ENCODE measurements around the gene MYH7B. TPM values are rescaled to one million over a fixed set of nuclear protein-coding genes. Genes with fewer than 3 reads are reported as not detected.
A peak's percentile ranks its signal among the peaks of the same experiment; 100 is the strongest.

The MYH7B gene
- total and polyA plus RNA-seq, 4 donors: 0.21 to 0.89 (median 0.59) TPM

- Histone ChIP-seq H3K36me3 (ENCODE audit: control insufficient read depth in 4 of 4, insufficient read depth in 4 of 4, low read length in 4 of 4) (no peaks in the 10 kb centered on the region), H3K9me3 (ENCODE audit: control insufficient read depth in 4 of 4, insufficient read depth in 3 of 4, low read length in 3 of 4) (no peaks in the 10 kb centered on the region), H3K4me1 (ENCODE audit: control insufficient read depth in 5 of 5, insufficient read depth in 5 of 5, low read length in 5 of 5) (no peaks in the 10 kb centered on the region), H3K27me3 (ENCODE audit: control insufficient read depth in 3 of 3, insufficient read depth in 3 of 3, low read length in 2 of 3) (peaks cover 0 to 6% (median 0%) of the 10 kb centered on the region in 3 donors), H3K27ac (ENCODE audit: low read depth in 1 of 2, low read length in 1 of 2) (peak overlapping the region in 1 of 2 donors; percentile 92), H3K4me3 (no peak overlapping the region), H3K9ac (ENCODE audit: insufficient read depth in 1 of 2, low read length in 2 of 2) (no peak overlapping the region)
- no peak for ATAC-seq (ENCODE audit: insufficient read depth, low FRiP score)
- WGBS, 2 donors: 84 to 85% methylated on average over 10 of the region's 10 CpGs
- no peak for DNase-seq
- TF ChIP-seq CTCF (IDR thresholded peaks at IDR 0.05; ENCODE audit: control extremely low read depth, extremely low read depth): no peak
These were observed 22.6 kb downstream of the MYH7B start for GRCh38 chr20:34978092-34978744.

GRCh38 chr20:34979366-34980153, 23.9 kb downstream of the MYH7B start:
- DNase-seq (no peak), ATAC-seq (ENCODE audit: insufficient read depth, low FRiP score) (no peak)
- Histone ChIP-seq H3K9me3 (ENCODE audit: control insufficient read depth in 4 of 4, insufficient read depth in 3 of 4, low read length in 3 of 4) (no peaks in the 10 kb centered on the region), H3K4me1 (ENCODE audit: control insufficient read depth in 5 of 5, insufficient read depth in 5 of 5, low read length in 5 of 5) (no peaks in the 10 kb centered on the region), H3K27ac (ENCODE audit: low read depth in 1 of 2, low read length in 1 of 2) (peak overlapping the region in 1 of 2 donors; percentile 92), H3K4me3 (no peak overlapping the region), H3K9ac (ENCODE audit: insufficient read depth in 1 of 2, low read length in 2 of 2) (no peak overlapping the region), H3K27me3 (ENCODE audit: control insufficient read depth in 3 of 3, insufficient read depth in 3 of 3, low read length in 2 of 3) (peaks cover 0 to 14% (median 5%) of the 10 kb centered on the region in 3 donors), H3K36me3 (ENCODE audit: control insufficient read depth in 4 of 4, insufficient read depth in 4 of 4, low read length in 4 of 4) (no peaks in the 10 kb centered on the region)
- 81 to 84% methylated on average over 41 to 42 of the region's 42 CpGs for WGBS, 2 donors
- TF ChIP-seq CTCF (IDR thresholded peaks at IDR 0.05; ENCODE audit: control extremely low read depth, extremely low read depth): no peak

GRCh38 chr20:34980543-34981233, 25.0 kb downstream of the MYH7B start:
- ATAC-seq (ENCODE audit: insufficient read depth, low FRiP score) (no peak), DNase-seq (peak in 2 of 3 donors; percentile 31 to 46)
- Histone ChIP-seq H3K9me3 (ENCODE audit: control insufficient read depth in 4 of 4, insufficient read depth in 3 of 4, low read length in 3 of 4) (no peaks in the 10 kb centered on the region), H3K27me3 (ENCODE audit: control insufficient read depth in 3 of 3, insufficient read depth in 3 of 3, low read length in 2 of 3) (peaks cover 0 to 16% (median 5%) of the 10 kb centered on the region in 3 donors), H3K4me1 (ENCODE audit: control insufficient read depth in 5 of 5, insufficient read depth in 5 of 5, low read length in 5 of 5) (no peaks in the 10 kb centered on the region), H3K4me3 (no peak overlapping the region), H3K27ac (ENCODE audit: low read depth in 1 of 2, low read length in 1 of 2) (peak overlapping the region in 1 of 2 donors; percentile 88), H3K36me3 (ENCODE audit: control insufficient read depth in 4 of 4, insufficient read depth in 4 of 4, low read length in 4 of 4) (no peaks in the 10 kb centered on the region), H3K9ac (ENCODE audit: insufficient read depth in 1 of 2, low read length in 2 of 2) (no peak overlapping the region)
- TF ChIP-seq CTCF (IDR thresholded peaks at IDR 0.05; ENCODE audit: control extremely low read depth, extremely low read depth): no peak
- WGBS, 2 donors: 90 to 91% methylated on average over 22 of the region's 22 CpGs
